HCT116 (cell line): Measurements from ENCODE around the gene POLRMT. TPM values are rescaled to one million over a fixed set of nuclear protein-coding genes. Genes with fewer than 3 reads are reported as not detected.

Experiments used
- ATAC-seq: fragments of 200-7000 bp; cut with Tn5 transposase; 2 replicates; pipeline ENCODE4 v1.9.1; 2020; ENCODE audit warnings: mild to moderate bottlenecking, moderate library complexity
- BruUV-seq: library from RNA; stranded (reverse); fragments of 400-500 nt; replicated peaks from 2 replicates; lab custom pipeline; 2021; lab: Mats Ljungman, UMichigan
- CTCF ChIA-PET: fragments of 300-600 bp; sonication (Branson Sonifier 250); formaldehyde crosslinking; loops from one replicate; lab custom pipeline; 2021; ENCODE audit warnings: antibody characterized with exemption; lab: Charles Lee
- POLR2A ChIA-PET: fragments of 300-600, 350-600 bp; sonication (Branson Sonifier 250); formaldehyde crosslinking; loops from one replicate; lab custom pipeline; 2021; ENCODE audit warnings: antibody characterized with exemption; lab: Charles Lee
- RAD21 ChIA-PET, 2 experiments: fragments of 300-600 bp; sonication (Branson Sonifier 250); formaldehyde crosslinking; loops; one replicate each; lab custom pipeline; 2023; ENCODE audit warnings: low total read pairs in 2 of 2; ENCODE audit not compliant: uncharacterized antibody in 2 of 2, unreplicated experiment in 2 of 2, low non-redundant PET in 1 of 2; lab: Charles Lee
- DNase-seq: peaks from one replicate; pipeline ENCODE4 v3.0.0-alpha.2; 2010; ENCODE audit warnings: low read depth, low spot score
- H2AFZ ChIP-seq: fragments of 200-600 bp; shearing (Covaris generic), sonication (generic); 2 replicates; pipeline ENCODE4 v1.6.1; 2017; ENCODE audit warnings: low read depth, mixed run types, mixed read lengths, antibody characterized with exemption, low read length; ENCODE audit not compliant: poor library complexity, severe bottlenecking
- H3K27ac ChIP-seq: 2 replicates; pipeline ENCODE4 v1.5.1; 2012; ENCODE audit warnings: low read depth, low read length
- H3K27me3 ChIP-seq: fragments of 200-600 bp; sonication (generic); 2 replicates; pipeline ENCODE4 v1.6.1; 2016; ENCODE audit warnings: mixed run types, low read length, mixed read lengths; ENCODE audit not compliant: insufficient read depth
- H3K36me3 ChIP-seq, 2 experiments: fragments of 200-500 bp in 1 of 2; fragments of 200-600 bp in 1 of 2; sonication (Bioruptor generic) in 1 of 2; sonication (generic) in 1 of 2; 2 replicates each; pipeline versions ENCODE4 v1.5.1 to v1.6.1; 2014 to 2016; ENCODE audit warnings: low read length in 2 of 2, inconsistent platforms in 1 of 2, mixed read lengths in 1 of 2, mixed run types in 1 of 2; ENCODE audit not compliant: insufficient read depth in 2 of 2, control insufficient read depth in 1 of 2
- H3K4me1 ChIP-seq, 2 experiments: fragments of 200-600 bp in 1 of 2; sonication (generic) in 1 of 2; 2 replicates each; pipeline versions ENCODE4 v1.5.1 to v1.6.1; 2012 to 2017; ENCODE audit warnings: low read length in 2 of 2, inconsistent platforms in 1 of 2, mild to moderate bottlenecking in 1 of 2, mixed read lengths in 1 of 2, mixed run types in 1 of 2, moderate library complexity in 1 of 2; ENCODE audit not compliant: insufficient read depth in 2 of 2, control insufficient read depth in 1 of 2
- H3K4me2 ChIP-seq: fragments of 200-600 bp; sonication (generic); 2 replicates; pipeline ENCODE4 v1.6.1; 2017; ENCODE audit warnings: mixed run types, low read length, mixed read lengths
- H3K4me3 ChIP-seq, 2 experiments: fragments of 200-600 bp in 1 of 2; sonication (generic) in 1 of 2; replicated peaks in 1 of 2; 2 replicates each; pipeline ENCODE4 v1.5.1; 2011 to 2016; ENCODE audit warnings: low read length in 2 of 2, control low read depth in 1 of 2, low read depth in 1 of 2, mild to moderate bottlenecking in 1 of 2, mixed read lengths in 1 of 2, mixed run types in 1 of 2
- H3K79me2 ChIP-seq: fragments of 200-600 bp; sonication (generic); 2 replicates; pipeline ENCODE4 v1.6.1; 2017; ENCODE audit warnings: mild to moderate bottlenecking, mixed run types, low read length, moderate library complexity, mixed read lengths; ENCODE audit not compliant: insufficient read depth
- H3K9ac ChIP-seq: fragments of 200-600 bp; sonication (generic); 2 replicates; pipeline ENCODE4 v1.6.1; 2016; ENCODE audit warnings: low read length, mixed read lengths
- H3K9me2 ChIP-seq: fragments of 200-600 bp; sonication (generic), shearing (Covaris generic); 2 replicates; pipeline ENCODE4 v1.6.1; 2017; ENCODE audit warnings: mixed run types, mild to moderate bottlenecking, moderate library complexity; ENCODE audit not compliant: insufficient read depth
- H3K9me3 ChIP-seq, 2 experiments: fragments of 200-500 bp in 1 of 2; fragments of 200-600 bp in 1 of 2; sonication (Bioruptor generic) in 1 of 2; sonication (generic) in 1 of 2; 2 replicates each; pipeline ENCODE4 v1.6.1; 2014 to 2017; ENCODE audit warnings: low read length in 2 of 2, mixed read lengths in 2 of 2, inconsistent platforms in 1 of 2, low read depth in 1 of 2, mild to moderate bottlenecking in 1 of 2, mixed run types in 1 of 2, moderate library complexity in 1 of 2; ENCODE audit not compliant: control insufficient read depth in 1 of 2, insufficient read depth in 1 of 2
- H4K20me1 ChIP-seq: fragments of 200-600 bp; sonication (generic), shearing (Covaris generic); 2 replicates; pipeline ENCODE4 v1.6.1; 2017; ENCODE audit warnings: mixed run types, mild to moderate bottlenecking, moderate library complexity; ENCODE audit not compliant: insufficient read depth
- ATF3 ChIP-seq: IDR thresholded peaks from 2 replicates; pipeline ENCODE4 v1.6.1; 2012
- CBX3 ChIP-seq: IDR thresholded peaks from 2 replicates; pipeline ENCODE4 v1.6.1; 2012; ENCODE audit warnings: low read depth
- CEBPB ChIP-seq: IDR thresholded peaks from 2 replicates; pipeline ENCODE4 v1.6.1; 2012; ENCODE audit warnings: low read depth
- EGR1 ChIP-seq: IDR thresholded peaks from 2 replicates; pipeline ENCODE4 v1.6.1; 2012; ENCODE audit warnings: low read depth
- ELF1 ChIP-seq: IDR thresholded peaks from 2 replicates; pipeline ENCODE4 v1.6.1; 2012; ENCODE audit warnings: low read depth, borderline replicate concordance
- EZH2 ChIP-seq: fragments of 200-600 bp; sonication (generic); IDR thresholded peaks from 2 replicates; pipeline ENCODE4 v1.6.1; 2017; ENCODE audit warnings: antibody characterized with exemption, mixed run types
- EZH2phosphoT487 ChIP-seq: fragments of 200-600 bp; IDR thresholded peaks from 2 replicates; pipeline ENCODE4 v1.6.1; 2018; ENCODE audit warnings: antibody characterized with exemption, borderline replicate concordance
- JUND ChIP-seq: IDR thresholded peaks from 2 replicates; pipeline ENCODE4 v1.6.1; 2012
- POLR2A ChIP-seq: IDR thresholded peaks from 2 replicates; pipeline ENCODE4 v1.7.0; 2011; ENCODE audit warnings: borderline replicate concordance; ENCODE audit not compliant: insufficient read depth, insufficient read length; ENCODE audit errors: extremely low read depth
- POLR2AphosphoS5 ChIP-seq: IDR thresholded peaks from 2 replicates; pipeline ENCODE4 v1.6.1; 2011; ENCODE audit warnings: mild to moderate bottlenecking, low read depth, low read length, moderate library complexity
- REST ChIP-seq: IDR thresholded peaks from 2 replicates; pipeline ENCODE4 v1.6.1; 2012; ENCODE audit warnings: low read depth
- SIN3A ChIP-seq: IDR thresholded peaks from 2 replicates; pipeline ENCODE4 v1.6.1; 2012; ENCODE audit warnings: low read depth
- SP1 ChIP-seq: IDR thresholded peaks from 2 replicates; pipeline ENCODE4 v1.6.1; 2012; ENCODE audit warnings: low read depth
- YY1 ChIP-seq: IDR thresholded peaks from 2 replicates; pipeline ENCODE4 v1.6.1; 2011; ENCODE audit warnings: low read length, low read depth, moderate library complexity, mild to moderate bottlenecking; ENCODE audit not compliant: insufficient replicate concordance; ENCODE audit errors: extremely low read depth
- ZFX ChIP-seq: fragments of 450-650 bp; IDR thresholded peaks from 2 replicates; pipeline ENCODE4 v1.6.1; 2017
- ZNF274 ChIP-seq: fragments of 200-500 bp; sonication (Bioruptor generic); IDR thresholded peaks from 2 replicates; pipeline ENCODE4 v1.6.1; 2014; ENCODE audit warnings: mild to moderate bottlenecking, low read depth, low read length, inconsistent platforms
- intact Hi-C: fragments of 100-400 bp; cut with micrococcal nuclease; formaldehyde crosslinking; loops from 2 replicates; pipeline ENCODE4 v1.10.0; 2022
- total RNA-seq: library from RNA; stranded (reverse); gene quantifications from one replicate; pipeline ENCODE4 v1.2.1, GENCODE V29; 2021; ENCODE audit not compliant: unreplicated experiment
- TF ChIP-seq, protein P1 (sequence below), 3 experiments: fragments of 200-600 bp in 1 of 3; sonication (generic) in 1 of 3; IDR thresholded peaks in 2 of 3; conservative IDR thresholded peaks in 1 of 3; 2 replicates each; pipeline ENCODE4 v1.5.1; 2012 to 2017; ENCODE audit warnings: low read depth in 2 of 3, low read length in 2 of 3, antibody characterized with exemption in 1 of 3, borderline replicate concordance in 1 of 3, control low read depth in 1 of 3, mild to moderate bottlenecking in 1 of 3, mixed read lengths in 1 of 3, mixed run types in 1 of 3, moderate library complexity in 1 of 3; ENCODE audit not compliant: insufficient read depth in 1 of 3
- TF ChIP-seq, protein P2 (sequence below): IDR thresholded peaks from 2 replicates; pipeline ENCODE4 v1.6.1; 2012

The POLRMT gene
- total RNA-seq, 1 experiment from 2014 or later: 138 TPM

- Histone ChIP-seq H3K9ac (no peak overlapping the region), H3K4me2 (no peak overlapping the region), H3K36me3 (peaks cover 11 to 45% of the 10 kb centered on the region in 2 experiments), H3K9me3 (no peaks in the 10 kb centered on the region), H3K27me3 (no peaks in the 10 kb centered on the region), H4K20me1 (no peaks in the 10 kb centered on the region), H3K4me1 (no peaks in the 10 kb centered on the region), H2AFZ (no peak overlapping the region), H3K27ac (no peak overlapping the region), H3K9me2 (no peaks in the 10 kb centered on the region), H3K79me2 (peaks cover 43% of the 10 kb centered on the region), H3K4me3 (no peak overlapping the region)
- ATAC-seq (no peak), DNase-seq (no peak)
- TF ChIP-seq, protein P1, sequence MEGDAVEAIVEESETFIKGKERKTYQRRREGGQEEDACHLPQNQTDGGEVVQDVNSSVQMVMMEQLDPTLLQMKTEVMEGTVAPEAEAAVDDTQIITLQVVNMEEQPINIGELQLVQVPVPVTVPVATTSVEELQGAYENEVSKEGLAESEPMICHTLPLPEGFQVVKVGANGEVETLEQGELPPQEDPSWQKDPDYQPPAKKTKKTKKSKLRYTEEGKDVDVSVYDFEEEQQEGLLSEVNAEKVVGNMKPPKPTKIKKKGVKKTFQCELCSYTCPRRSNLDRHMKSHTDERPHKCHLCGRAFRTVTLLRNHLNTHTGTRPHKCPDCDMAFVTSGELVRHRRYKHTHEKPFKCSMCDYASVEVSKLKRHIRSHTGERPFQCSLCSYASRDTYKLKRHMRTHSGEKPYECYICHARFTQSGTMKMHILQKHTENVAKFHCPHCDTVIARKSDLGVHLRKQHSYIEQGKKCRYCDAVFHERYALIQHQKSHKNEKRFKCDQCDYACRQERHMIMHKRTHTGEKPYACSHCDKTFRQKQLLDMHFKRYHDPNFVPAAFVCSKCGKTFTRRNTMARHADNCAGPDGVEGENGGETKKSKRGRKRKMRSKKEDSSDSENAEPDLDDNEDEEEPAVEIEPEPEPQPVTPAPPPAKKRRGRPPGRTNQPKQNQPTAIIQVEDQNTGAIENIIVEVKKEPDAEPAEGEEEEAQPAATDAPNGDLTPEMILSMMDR (IDR thresholded peaks at IDR 0.05 in 2 of 3, conservative IDR thresholded peaks at IDR 0.05 in 1 of 3; ENCODE audit: borderline replicate concordance in 1 of 3, insufficient read depth in 1 of 3, low read depth in 2 of 3, low read length in 2 of 3): no peak
- TF ChIP-seq EZH2 (no peak), JUND (no peak), EZH2phosphoT487 (no peak), ZFX (no peak), CEBPB (no peak), SP1 (no peak), POLR2A (no peak), CBX3 (no peak), ELF1 (no peak), YY1 (no peak), EGR1 (no peak), ATF3 (no peak), ZNF274 (no peak), POLR2AphosphoS5 (no peak), SIN3A (no peak), REST (no peak)
- TF ChIP-seq, protein P2, sequence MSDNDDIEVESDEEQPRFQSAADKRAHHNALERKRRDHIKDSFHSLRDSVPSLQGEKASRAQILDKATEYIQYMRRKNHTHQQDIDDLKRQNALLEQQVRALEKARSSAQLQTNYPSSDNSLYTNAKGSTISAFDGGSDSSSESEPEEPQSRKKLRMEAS: no peak
- ChIA-PET CTCF (no interaction called here), POLR2A (no interaction called here), RAD21 (no interaction called here)
- no TSS peak for BruUV-seq
- intact Hi-C loops: no loop called here
Observed at GRCh38 chr19:648904-649801, 15.8 kb upstream of the POLRMT start.
